ENCODE data around the gene NEMP2.
A peak's percentile ranks its signal among the peaks of the same experiment; 100 is the strongest.

NEMP2 gene

DNA sequence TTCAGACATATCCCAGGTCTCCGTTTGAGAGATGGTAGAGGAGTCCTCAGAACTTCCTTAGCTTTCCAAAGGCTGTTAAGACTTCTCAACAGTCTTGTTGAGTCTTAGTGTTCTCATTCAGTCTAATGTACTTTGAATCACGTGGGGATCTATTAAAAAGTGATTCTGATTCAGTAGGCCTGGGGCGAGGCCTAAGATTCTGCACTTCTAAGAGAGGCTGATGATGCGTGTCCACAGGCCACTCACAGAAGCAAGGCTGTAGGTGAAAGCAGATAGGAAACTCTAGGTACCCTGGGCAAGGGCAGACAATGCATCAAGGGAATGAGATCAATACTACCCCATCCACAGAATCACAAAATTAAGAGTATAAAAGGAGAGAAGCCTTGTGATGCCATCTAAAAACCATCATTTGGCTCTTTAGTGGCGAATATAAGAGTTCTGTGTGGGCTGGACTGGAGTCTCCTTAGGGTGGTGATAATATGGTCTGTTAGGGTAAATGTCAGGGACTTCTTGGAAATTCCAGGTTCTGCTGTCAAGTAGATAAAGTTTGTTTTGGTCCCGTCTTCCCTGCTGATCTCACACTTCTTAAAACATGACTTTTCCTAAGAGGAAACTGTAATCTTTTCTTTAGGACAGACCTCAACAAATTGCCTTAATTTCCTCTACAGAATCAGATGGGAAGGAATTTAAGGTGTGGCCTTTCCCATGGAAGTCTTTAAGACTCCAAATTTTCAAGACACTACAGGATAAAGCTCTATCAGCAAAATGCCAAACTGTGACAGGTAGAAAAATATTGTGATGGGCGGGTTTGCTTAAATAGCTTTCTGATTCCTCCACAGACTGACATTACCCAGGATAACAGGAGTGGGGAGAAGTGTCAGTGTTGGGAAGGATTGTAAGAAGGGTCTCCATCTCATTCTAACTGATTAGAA lies 45.7 kb upstream of the NEMP2 start:
- TF ChIP-seq, protein P1, sequence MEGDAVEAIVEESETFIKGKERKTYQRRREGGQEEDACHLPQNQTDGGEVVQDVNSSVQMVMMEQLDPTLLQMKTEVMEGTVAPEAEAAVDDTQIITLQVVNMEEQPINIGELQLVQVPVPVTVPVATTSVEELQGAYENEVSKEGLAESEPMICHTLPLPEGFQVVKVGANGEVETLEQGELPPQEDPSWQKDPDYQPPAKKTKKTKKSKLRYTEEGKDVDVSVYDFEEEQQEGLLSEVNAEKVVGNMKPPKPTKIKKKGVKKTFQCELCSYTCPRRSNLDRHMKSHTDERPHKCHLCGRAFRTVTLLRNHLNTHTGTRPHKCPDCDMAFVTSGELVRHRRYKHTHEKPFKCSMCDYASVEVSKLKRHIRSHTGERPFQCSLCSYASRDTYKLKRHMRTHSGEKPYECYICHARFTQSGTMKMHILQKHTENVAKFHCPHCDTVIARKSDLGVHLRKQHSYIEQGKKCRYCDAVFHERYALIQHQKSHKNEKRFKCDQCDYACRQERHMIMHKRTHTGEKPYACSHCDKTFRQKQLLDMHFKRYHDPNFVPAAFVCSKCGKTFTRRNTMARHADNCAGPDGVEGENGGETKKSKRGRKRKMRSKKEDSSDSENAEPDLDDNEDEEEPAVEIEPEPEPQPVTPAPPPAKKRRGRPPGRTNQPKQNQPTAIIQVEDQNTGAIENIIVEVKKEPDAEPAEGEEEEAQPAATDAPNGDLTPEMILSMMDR (IDR thresholded peaks at IDR 0.05; ENCODE audit: poor library complexity, severe bottlenecking): no peak
- Histone ChIP-seq H3K4me1 (ENCODE audit: insufficient read depth, poor library complexity, severe bottlenecking) (peaks cover 52% of the 10 kb centered on the region), H3K9me3 (ENCODE audit: severe bottlenecking) (no peaks in the 10 kb centered on the region), H3K4me3 (ENCODE audit: severe bottlenecking) (no peak overlapping the region), H3K27ac (ENCODE audit: poor library complexity, severe bottlenecking) (peak overlapping the region; percentile 86), H3K27me3 (ENCODE audit: insufficient read depth, poor library complexity, severe bottlenecking) (no peaks in the 10 kb centered on the region), H3K36me3 (ENCODE audit: low read depth) (no peaks in the 10 kb centered on the region)
- ATAC-seq (ENCODE audit: low read depth) (no peak), DNase-seq (ENCODE audit: low spot score) (no peak)

GRCh38 chr2:190579058-190579410 lies 44.5 kb upstream of the NEMP2 start:
- Histone ChIP-seq H3K27ac (ENCODE audit: poor library complexity, severe bottlenecking) (peak overlapping the region; percentile 86), H3K27me3 (ENCODE audit: insufficient read depth, poor library complexity, severe bottlenecking) (no peaks in the 10 kb centered on the region), H3K36me3 (ENCODE audit: low read depth) (no peaks in the 10 kb centered on the region), H3K4me1 (ENCODE audit: insufficient read depth, poor library complexity, severe bottlenecking) (peaks cover 61% of the 10 kb centered on the region), H3K9me3 (ENCODE audit: severe bottlenecking) (no peaks in the 10 kb centered on the region), H3K4me3 (ENCODE audit: severe bottlenecking) (no peak overlapping the region)
- ATAC-seq (ENCODE audit: low read depth) (no peak), DNase-seq (ENCODE audit: low spot score) (no peak)
- TF ChIP-seq, protein P1 (IDR thresholded peaks at IDR 0.05; ENCODE audit: poor library complexity, severe bottlenecking): no peak

GRCh38 chr2:190578158-190579057 lies 43.9 kb upstream of the NEMP2 start:
- H3K4me3 ChIP-seq (ENCODE audit: severe bottlenecking): no peak overlapping the region
- TF ChIP-seq, protein P1 (IDR thresholded peaks at IDR 0.05; ENCODE audit: poor library complexity, severe bottlenecking): no peak
- no peaks in the 10 kb centered on the region for H3K36me3 ChIP-seq (ENCODE audit: low read depth)
- H3K27me3 ChIP-seq (ENCODE audit: insufficient read depth, poor library complexity, severe bottlenecking): no peaks in the 10 kb centered on the region
- ATAC-seq (ENCODE audit: low read depth) (peak; percentile 79), DNase-seq (ENCODE audit: low spot score) (peak; percentile 71)
- peak overlapping the region; percentile 86 for H3K27ac ChIP-seq (ENCODE audit: poor library complexity, severe bottlenecking)
- H3K4me1 ChIP-seq (ENCODE audit: insufficient read depth, poor library complexity, severe bottlenecking): peaks cover 62% of the 10 kb centered on the region
- H3K9me3 ChIP-seq (ENCODE audit: severe bottlenecking): no peaks in the 10 kb centered on the region

DNA sequence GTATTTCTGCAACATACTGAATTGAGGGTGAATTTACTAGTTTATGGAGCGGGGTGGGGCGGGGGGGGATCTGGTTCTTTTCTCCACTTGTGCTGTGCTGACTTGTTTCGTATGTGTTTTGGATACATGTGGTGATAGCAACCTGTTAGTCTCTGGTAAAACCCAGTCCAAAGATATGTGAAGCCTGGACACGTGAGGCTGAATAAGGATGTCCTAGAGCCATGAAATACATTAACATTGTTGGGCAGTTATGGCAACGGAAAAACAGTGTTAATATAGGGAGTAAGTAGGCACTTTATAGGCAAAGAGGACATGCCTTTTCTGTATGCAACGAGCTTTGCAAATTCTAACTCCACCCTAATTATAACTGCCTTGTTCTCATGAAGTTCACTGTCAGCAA lies 42.1 kb upstream of the NEMP2 start:
- peak overlapping the region; percentile 86 for H3K27ac ChIP-seq (ENCODE audit: poor library complexity, severe bottlenecking)
- no peaks in the 10 kb centered on the region for H3K36me3 ChIP-seq (ENCODE audit: low read depth)
- H3K4me3 ChIP-seq (ENCODE audit: severe bottlenecking): no peak overlapping the region
- TF ChIP-seq, protein P1 (IDR thresholded peaks at IDR 0.05; ENCODE audit: poor library complexity, severe bottlenecking): no peak
- no peaks in the 10 kb centered on the region for H3K9me3 ChIP-seq (ENCODE audit: severe bottlenecking)
- H3K4me1 ChIP-seq (ENCODE audit: insufficient read depth, poor library complexity, severe bottlenecking): peaks cover 72% of the 10 kb centered on the region
- H3K27me3 ChIP-seq (ENCODE audit: insufficient read depth, poor library complexity, severe bottlenecking): no peaks in the 10 kb centered on the region
- ATAC-seq (ENCODE audit: low read depth): no peak
- no peak for DNase-seq (ENCODE audit: low spot score)

Data from RWPE2 (cell line).